ENCODE measurements around the gene B4GALT6. TPM values are rescaled to one million over a fixed set of nuclear protein-coding genes. Genes with fewer than 3 reads are reported as not detected.

B4GALT6 gene
- total RNA-seq, 4 donors from 2014 or later: 0.40 to 3.0 (median 1.6) TPM

DNA sequence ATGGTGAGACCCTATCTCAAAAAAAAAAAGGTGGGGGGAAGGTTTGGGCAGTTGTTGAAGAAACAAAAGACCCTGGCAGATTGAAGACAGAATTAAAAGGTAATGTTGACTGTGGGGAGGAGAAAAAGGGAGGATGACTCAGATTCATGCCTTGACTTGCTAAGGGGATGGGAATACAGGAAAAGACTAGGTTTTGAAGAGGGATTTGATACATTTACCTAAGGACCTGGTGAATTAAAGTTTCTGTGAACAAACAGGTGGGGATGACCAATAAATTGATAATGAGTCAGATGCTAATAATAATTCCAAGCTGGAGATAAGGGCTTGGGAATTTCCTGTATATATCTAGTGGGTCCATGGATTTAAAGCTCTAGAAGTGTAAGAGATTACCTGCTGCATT is 65.1 kb downstream of the B4GALT6 start:
- in situ Hi-C loops (cut with MboI; ENCODE audit: low pct_ligation_motif_present in 1 of 4, low pct_unique_long_range_greater_than_20kb in 1 of 4, low sequenced_read_pairs in 3 of 4) (no loop called here), intact Hi-C loops (cut with DNase I; ENCODE audit: low total_unique reads) (no loop called here)
- Histone ChIP-seq H3K27ac (no peak overlapping the region), H3K27me3 (no peaks in the 10 kb centered on the region), H3K36me3 (no peaks in the 10 kb centered on the region), H3K4me1 (no peaks in the 10 kb centered on the region), H3K4me3 (no peak overlapping the region), H3K9me3 (no peaks in the 10 kb centered on the region)
- no peak for DNase-seq
- TF ChIP-seq POLR2A (IDR thresholded peaks at IDR 0.05): no peak
- TF ChIP-seq, protein P1, sequence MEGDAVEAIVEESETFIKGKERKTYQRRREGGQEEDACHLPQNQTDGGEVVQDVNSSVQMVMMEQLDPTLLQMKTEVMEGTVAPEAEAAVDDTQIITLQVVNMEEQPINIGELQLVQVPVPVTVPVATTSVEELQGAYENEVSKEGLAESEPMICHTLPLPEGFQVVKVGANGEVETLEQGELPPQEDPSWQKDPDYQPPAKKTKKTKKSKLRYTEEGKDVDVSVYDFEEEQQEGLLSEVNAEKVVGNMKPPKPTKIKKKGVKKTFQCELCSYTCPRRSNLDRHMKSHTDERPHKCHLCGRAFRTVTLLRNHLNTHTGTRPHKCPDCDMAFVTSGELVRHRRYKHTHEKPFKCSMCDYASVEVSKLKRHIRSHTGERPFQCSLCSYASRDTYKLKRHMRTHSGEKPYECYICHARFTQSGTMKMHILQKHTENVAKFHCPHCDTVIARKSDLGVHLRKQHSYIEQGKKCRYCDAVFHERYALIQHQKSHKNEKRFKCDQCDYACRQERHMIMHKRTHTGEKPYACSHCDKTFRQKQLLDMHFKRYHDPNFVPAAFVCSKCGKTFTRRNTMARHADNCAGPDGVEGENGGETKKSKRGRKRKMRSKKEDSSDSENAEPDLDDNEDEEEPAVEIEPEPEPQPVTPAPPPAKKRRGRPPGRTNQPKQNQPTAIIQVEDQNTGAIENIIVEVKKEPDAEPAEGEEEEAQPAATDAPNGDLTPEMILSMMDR (IDR thresholded peaks at IDR 0.05): no peak
- TF ChIP-seq EP300 (IDR thresholded peaks at IDR 0.05; ENCODE audit: low read depth): no peak
- no peak for TF ChIP-seq POLR2AphosphoS5 (IDR thresholded peaks at IDR 0.05)

DNA sequence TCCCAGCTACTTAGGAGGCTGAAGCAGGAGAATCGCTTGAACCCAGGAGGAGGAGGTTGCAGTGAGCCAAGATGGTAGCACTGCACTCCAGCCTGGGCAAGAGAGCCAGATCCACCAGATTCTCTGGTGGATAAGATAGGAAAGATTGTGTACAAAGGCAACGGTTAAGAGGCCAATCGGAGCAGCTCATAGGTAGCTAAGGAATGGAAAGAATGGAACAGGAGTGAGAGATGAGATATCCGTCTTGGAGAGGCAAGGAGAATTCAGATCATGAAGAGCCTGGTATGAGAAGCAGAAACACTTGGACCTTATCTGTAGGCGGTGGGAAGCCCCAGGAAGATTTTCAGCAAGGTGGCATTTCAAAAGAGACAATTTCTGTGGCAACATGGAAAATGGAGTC is 65.6 kb downstream of the B4GALT6 start:
- H3K36me3 ChIP-seq: no peaks in the 10 kb centered on the region
- 94 to 96% methylated on average over 5 of the region's 5 CpGs for WGBS, 2 donors (ENCODE audit: low coverage in 1 of 2)
- no peaks in the 10 kb centered on the region for H3K27me3 ChIP-seq
- no peak overlapping the region for H3K27ac ChIP-seq
- no peak for TF ChIP-seq EP300 (IDR thresholded peaks at IDR 0.05; ENCODE audit: low read depth)
- TF ChIP-seq POLR2A (IDR thresholded peaks at IDR 0.05): no peak
- TF ChIP-seq POLR2AphosphoS5 (IDR thresholded peaks at IDR 0.05): no peak
- TF ChIP-seq, protein P1 (IDR thresholded peaks at IDR 0.05): no peak
- in situ Hi-C loops (cut with MboI; ENCODE audit: low pct_ligation_motif_present in 1 of 4, low pct_unique_long_range_greater_than_20kb in 1 of 4, low sequenced_read_pairs in 3 of 4) (no loop called here), intact Hi-C loops (cut with DNase I; ENCODE audit: low total_unique reads) (no loop called here)
- no peaks in the 10 kb centered on the region for H3K4me1 ChIP-seq
- no peak for DNase-seq
- H3K4me3 ChIP-seq: no peak overlapping the region
- H3K9me3 ChIP-seq: no peaks in the 10 kb centered on the region

DNA sequence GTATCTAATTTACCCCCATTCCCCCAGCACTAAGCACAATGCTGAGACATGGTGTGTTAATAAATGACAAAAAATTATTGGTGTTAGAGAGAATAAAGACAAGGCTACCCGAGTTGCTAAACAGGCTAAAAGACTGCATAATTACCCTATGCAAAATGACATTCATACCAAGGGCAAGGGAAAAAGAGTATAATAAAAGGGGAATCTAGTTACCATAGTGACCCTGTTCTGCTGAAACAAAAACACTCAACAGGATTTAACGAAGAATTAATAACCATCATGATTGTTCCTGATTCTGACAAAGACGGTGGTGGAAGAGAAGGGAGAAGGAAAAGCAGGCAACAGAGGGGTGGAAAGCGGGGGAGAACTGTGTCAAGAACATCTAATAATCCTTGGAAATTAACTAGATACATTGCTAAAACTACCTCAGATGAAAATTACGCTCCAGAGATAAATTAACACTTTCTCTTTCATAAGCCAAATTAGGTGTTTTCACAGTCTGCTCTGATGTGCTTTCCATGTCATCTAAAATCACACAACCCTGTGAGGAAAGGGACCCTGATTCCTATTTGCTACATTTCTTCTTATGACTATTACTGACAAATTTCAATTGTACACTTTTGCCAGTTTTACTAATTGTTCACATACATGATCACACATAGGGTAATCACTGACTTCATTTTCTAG is 67.2 kb downstream of the B4GALT6 start:
- no peak overlapping the region for H3K4me3 ChIP-seq
- TF ChIP-seq POLR2AphosphoS5 (IDR thresholded peaks at IDR 0.05): no peak
- TF ChIP-seq EP300 (IDR thresholded peaks at IDR 0.05; ENCODE audit: low read depth): no peak
- TF ChIP-seq, protein P1 (IDR thresholded peaks at IDR 0.05): no peak
- no peak for TF ChIP-seq POLR2A (IDR thresholded peaks at IDR 0.05)
- H3K36me3 ChIP-seq: no peaks in the 10 kb centered on the region
- H3K9me3 ChIP-seq: no peaks in the 10 kb centered on the region
- in situ Hi-C loops (cut with MboI; ENCODE audit: low pct_ligation_motif_present in 1 of 4, low pct_unique_long_range_greater_than_20kb in 1 of 4, low sequenced_read_pairs in 3 of 4) (no loop called here), intact Hi-C loops (cut with DNase I; ENCODE audit: low total_unique reads) (no loop called here)
- H3K27me3 ChIP-seq: no peaks in the 10 kb centered on the region
- DNase-seq: no peak
- H3K4me1 ChIP-seq: no peaks in the 10 kb centered on the region
- no peak overlapping the region for H3K27ac ChIP-seq
- WGBS, 2 donors (ENCODE audit: low coverage in 1 of 2): 39 to 55% methylated on average over 3 to 5 of the region's 5 CpGs

DNA sequence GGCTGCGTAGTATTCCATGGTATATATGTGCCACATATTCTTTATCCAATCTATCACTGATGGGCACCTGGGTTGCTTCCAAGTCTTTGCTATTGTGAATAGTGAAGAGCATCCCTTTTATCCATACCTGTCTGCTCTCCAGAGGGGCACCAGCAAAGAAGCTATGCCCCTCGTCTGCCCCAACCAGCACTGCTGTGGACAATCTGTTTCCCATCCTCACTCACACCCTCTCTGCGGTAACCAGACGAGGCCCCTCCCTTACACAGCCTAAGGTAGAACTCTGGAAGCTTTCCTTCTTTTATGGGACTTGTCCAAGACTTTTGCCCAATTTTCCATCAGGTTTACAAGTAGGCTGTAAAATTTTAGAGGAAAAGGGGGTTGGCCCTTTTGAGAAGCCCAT is 67.8 kb downstream of the B4GALT6 start:
- DNase-seq: no peak
- Histone ChIP-seq H3K4me1 (no peaks in the 10 kb centered on the region), H3K27me3 (no peaks in the 10 kb centered on the region), H3K27ac (no peak overlapping the region), H3K9me3 (no peaks in the 10 kb centered on the region), H3K4me3 (no peak overlapping the region), H3K36me3 (no peaks in the 10 kb centered on the region)
- intact Hi-C loops (cut with DNase I; ENCODE audit: low total_unique reads): no loop called here
- TF ChIP-seq POLR2A (IDR thresholded peaks at IDR 0.05) (no peak), EP300 (IDR thresholded peaks at IDR 0.05; ENCODE audit: low read depth) (no peak), POLR2AphosphoS5 (IDR thresholded peaks at IDR 0.05) (no peak)
- TF ChIP-seq, protein P1 (IDR thresholded peaks at IDR 0.05): no peak
- WGBS, 2 donors (ENCODE audit: low coverage in 1 of 2): 70 to 91% methylated on average over 2 to 4 of the region's 4 CpGs
- in situ Hi-C loops (cut with MboI; ENCODE audit: low pct_ligation_motif_present in 1 of 4, low pct_unique_long_range_greater_than_20kb in 1 of 4, low sequenced_read_pairs in 3 of 4): no loop called here

All from transverse colon (tissue), 4 donors.